Umbilical cord (tissue), 2 donors: ENCODE measurements around the gene NAP1L4. TPM values are rescaled to one million over a fixed set of nuclear protein-coding genes. Genes with fewer than 3 reads are reported as not detected.

ENCODE experiments used
- DNase-seq: peaks from one replicate; pipeline ENCODE4 v3.0.0-alpha.2; 2015; ENCODE audit warnings: low spot score
- total RNA-seq: library from RNA; depleted of rRNA; stranded (reverse); fragments of >200 nt; gene quantifications from one replicate; pipeline ENCODE4 v1.2.3, GENCODE V29; 2014; ENCODE audit warnings: low replicate concordance; ENCODE audit not compliant: insufficient read depth

NAP1L4 gene
- 91.0 TPM for total RNA-seq

GRCh38 chr11:2992234-2992996, at the start of gene NAP1L4:
Gene NAP1L4 (minus strand): TSS chr11:2992329. CDS start chr11:2979220, 13,109 bp downstream.
- DNase-seq, result peak; percentile 98

- no peak for DNase-seq
Measured at GRCh38 chr11:3040881-3041280, 48.8 kb upstream of the NAP1L4 start.

GRCh38 chr11:3037945-3038271, 45.8 kb upstream of the NAP1L4 start:
- no peak for DNase-seq

- DNase-seq, result peak; percentile 78
Measured at GRCh38 chr11:3037040-3037944, 45.2 kb upstream of the NAP1L4 start.

- DNase-seq, result no peak
Measured at GRCh38 chr11:3036419-3036818, 44.3 kb upstream of the NAP1L4 start.

- no peak for DNase-seq
Measured at GRCh38 chr11:3035333-3035732, 43.2 kb upstream of the NAP1L4 start.

GRCh38 chr11:3030289-3031070, 38.4 kb upstream of the NAP1L4 start:
- no peak for DNase-seq

- no peak for DNase-seq
Measured at GRCh38 chr11:3028813-3029212, 36.7 kb upstream of the NAP1L4 start.

GRCh38 chr11:3026803-3027202, 34.7 kb upstream of the NAP1L4 start:
- DNase-seq, result no peak

- DNase-seq, result no peak
Measured at GRCh38 chr11:3022982-3023381, 30.9 kb upstream of the NAP1L4 start.

GRCh38 chr11:3022300-3022967, 30.3 kb upstream of the NAP1L4 start:
- DNase-seq, result peak; percentile 32

- DNase-seq, result no peak
Measured at GRCh38 chr11:3021125-3021524, 29.0 kb upstream of the NAP1L4 start.

- no peak for DNase-seq
Measured at GRCh38 chr11:3020011-3020410, 27.9 kb upstream of the NAP1L4 start.

GRCh38 chr11:3018596-3018995, 26.5 kb upstream of the NAP1L4 start:
- no peak for DNase-seq

GRCh38 chr11:3016861-3017260, 24.7 kb upstream of the NAP1L4 start:
- DNase-seq, result no peak

- DNase-seq, result no peak
Measured at GRCh38 chr11:3015796-3016195, 23.7 kb upstream of the NAP1L4 start.

- DNase-seq, result no peak
Measured at GRCh38 chr11:3014943-3015342, 22.8 kb upstream of the NAP1L4 start.

- DNase-seq, result no peak
Measured at GRCh38 chr11:3014057-3014938, 22.2 kb upstream of the NAP1L4 start.

- DNase-seq, result no peak
Measured at GRCh38 chr11:3011891-3012885, 20.1 kb upstream of the NAP1L4 start.
